T-helper 17 cell (primary cell): ENCODE results near the gene ELAVL2. TPM values are rescaled to one million over a fixed set of nuclear protein-coding genes. Genes with fewer than 3 reads are reported as not detected.

Experiments
- ATAC-seq: fragments of 150-1000 bp; cut with Tn5 transposase; 2 replicates; pipeline ENCODE4 v1.10.0; 2021; ENCODE audit warnings: mild to moderate bottlenecking, moderate library complexity
- DNase-seq, 3 donors: peaks; one replicate each; pipeline versions ENCODE4 v3.0.0 to v3.0.0-alpha.2; 2020 to 2021
- H3K9me3 ChIP-seq: one replicate; pipeline ENCODE4 v1.7.0; 2013; ENCODE audit warnings: low read length, mild to moderate bottlenecking; ENCODE audit not compliant: control insufficient read depth, poor library complexity, severe bottlenecking
- H3K27ac Mint-ChIP-seq: one replicate; pipeline ENCODE4 v1.8.0; 2022; ENCODE audit warnings: mild to moderate bottlenecking, moderate library complexity, mixed read lengths
- H3K27me3 Mint-ChIP-seq: one replicate; pipeline ENCODE4 v1.8.0; 2022; ENCODE audit warnings: mixed read lengths
- H3K36me3 Mint-ChIP-seq: one replicate; pipeline ENCODE4 v1.8.0; 2022; ENCODE audit warnings: low read depth, mixed read lengths
- H3K4me1 Mint-ChIP-seq: one replicate; pipeline ENCODE4 v1.8.0; 2022; ENCODE audit warnings: mild to moderate bottlenecking, mixed read lengths
- H3K4me3 Mint-ChIP-seq: one replicate; pipeline ENCODE4 v1.8.0; 2022; ENCODE audit warnings: mild to moderate bottlenecking, moderate library complexity, mixed read lengths
- total RNA-seq, 4 donors: library from RNA in 2 of 4; stranded (reverse) in 2 of 4; gene quantifications; one replicate each; pipeline ENCODE4 v1.2.3 and lab custom pipeline; 2022 to 2026

Gene ELAVL2
- total RNA-seq, 2 donors from 2014 or later, result not detected

DNA sequence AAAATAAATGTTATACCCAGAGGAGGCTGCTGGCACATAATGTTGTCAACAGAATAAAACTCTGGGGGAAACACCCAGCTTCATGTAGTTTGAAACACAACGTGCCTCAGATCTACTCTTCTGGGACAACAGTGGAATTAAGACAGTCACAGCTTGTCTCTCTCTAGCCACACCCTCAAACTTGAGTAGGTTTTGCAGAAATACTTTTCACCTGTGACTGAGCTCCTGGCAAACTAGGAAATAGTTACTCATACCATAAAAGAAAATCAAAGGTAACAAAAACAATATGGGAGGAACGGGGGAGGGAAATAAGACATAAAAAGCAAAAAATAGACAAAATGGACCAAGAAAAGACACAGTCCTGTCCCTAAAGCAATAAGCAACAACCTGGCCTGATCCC is 14.4 kb downstream of the ELAVL2 start:
- Mint-ChIP-seq H3K4me3 (no peak overlapping the region), H3K36me3 (no peaks in the 10 kb centered on the region), H3K4me1 (no peaks in the 10 kb centered on the region), H3K27ac (no peak overlapping the region), H3K27me3 (no peaks in the 10 kb centered on the region)
- H3K9me3 ChIP-seq, result no peaks in the 10 kb centered on the region
- ATAC-seq (no peak), DNase-seq (no peak)

DNA sequence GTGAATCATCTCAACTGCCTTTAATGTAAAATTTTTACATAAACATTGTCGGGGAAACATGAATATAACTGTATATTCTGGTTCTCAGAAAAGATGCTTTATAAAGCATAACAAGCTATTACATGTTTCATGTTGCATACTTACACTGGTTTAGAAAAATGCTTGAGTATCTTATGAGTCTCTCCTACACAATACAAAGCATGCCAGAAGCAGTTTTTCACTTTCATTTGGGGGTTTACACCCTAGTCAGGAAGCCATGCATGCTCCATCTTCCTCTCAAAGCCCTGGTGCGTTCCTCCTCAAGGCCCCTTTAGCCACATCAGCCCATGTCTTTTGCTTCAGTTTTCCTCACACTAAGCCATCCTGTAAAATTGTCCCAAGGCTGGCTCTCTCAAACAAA is 22.8 kb downstream of the ELAVL2 start:
- H3K9me3 ChIP-seq, result no peaks in the 10 kb centered on the region
- Mint-ChIP-seq H3K27ac (no peak overlapping the region), H3K4me3 (no peak overlapping the region), H3K27me3 (no peaks in the 10 kb centered on the region), H3K36me3 (no peaks in the 10 kb centered on the region), H3K4me1 (no peaks in the 10 kb centered on the region)
- no peak for DNase-seq
- no peak for ATAC-seq

DNA sequence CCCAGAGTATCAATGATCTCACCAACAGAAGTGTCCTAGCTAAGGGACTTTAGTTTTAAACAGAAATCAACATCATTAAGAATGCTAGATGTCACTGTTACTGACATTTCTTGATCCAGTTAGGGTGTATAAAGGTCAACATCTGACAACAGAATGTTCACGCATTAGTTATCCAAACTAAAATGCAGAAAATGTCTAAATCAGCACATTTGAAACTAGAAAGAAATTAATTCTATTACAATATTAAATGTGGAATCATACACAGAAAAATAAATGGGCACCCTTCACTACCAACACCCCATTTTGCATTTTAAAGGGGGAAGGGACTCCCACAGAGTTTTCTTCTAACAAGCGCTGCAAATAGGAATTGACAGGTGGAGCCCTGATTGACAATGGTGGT is 24.5 kb downstream of the ELAVL2 start:
- no peak overlapping the region for H3K27ac Mint-ChIP-seq
- ATAC-seq, result no peak
- no peaks in the 10 kb centered on the region for H3K9me3 ChIP-seq
- no peaks in the 10 kb centered on the region for H3K27me3 Mint-ChIP-seq
- DNase-seq, result no peak
- no peaks in the 10 kb centered on the region for H3K4me1 Mint-ChIP-seq
- no peaks in the 10 kb centered on the region for H3K36me3 Mint-ChIP-seq
- H3K4me3 Mint-ChIP-seq, result no peak overlapping the region

DNA sequence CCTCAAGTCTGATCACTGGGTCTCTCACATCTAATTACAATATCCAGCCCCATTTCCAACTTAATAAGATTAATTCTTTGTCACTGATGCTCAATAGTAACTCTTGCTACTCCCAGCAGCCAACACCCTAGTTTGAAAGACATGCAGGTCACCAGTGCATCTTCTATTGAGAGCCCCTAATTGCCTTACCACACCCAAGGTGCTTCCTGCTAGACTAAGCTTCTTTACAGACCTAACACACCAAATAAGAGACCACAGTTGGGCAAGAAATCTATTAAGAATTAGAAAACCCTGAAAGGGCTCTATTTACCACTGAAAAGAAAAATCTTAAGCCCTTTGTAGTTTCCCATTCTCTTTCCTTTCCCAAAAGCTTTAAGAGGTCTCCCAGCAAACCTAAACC is 26.5 kb downstream of the ELAVL2 start:
- ATAC-seq (no peak), DNase-seq (no peak)
- H3K9me3 ChIP-seq, result no peaks in the 10 kb centered on the region
- no peak overlapping the region for H3K27ac Mint-ChIP-seq
- no peaks in the 10 kb centered on the region for H3K36me3 Mint-ChIP-seq
- no peaks in the 10 kb centered on the region for H3K4me1 Mint-ChIP-seq
- H3K4me3 Mint-ChIP-seq, result no peak overlapping the region
- no peaks in the 10 kb centered on the region for H3K27me3 Mint-ChIP-seq

DNA sequence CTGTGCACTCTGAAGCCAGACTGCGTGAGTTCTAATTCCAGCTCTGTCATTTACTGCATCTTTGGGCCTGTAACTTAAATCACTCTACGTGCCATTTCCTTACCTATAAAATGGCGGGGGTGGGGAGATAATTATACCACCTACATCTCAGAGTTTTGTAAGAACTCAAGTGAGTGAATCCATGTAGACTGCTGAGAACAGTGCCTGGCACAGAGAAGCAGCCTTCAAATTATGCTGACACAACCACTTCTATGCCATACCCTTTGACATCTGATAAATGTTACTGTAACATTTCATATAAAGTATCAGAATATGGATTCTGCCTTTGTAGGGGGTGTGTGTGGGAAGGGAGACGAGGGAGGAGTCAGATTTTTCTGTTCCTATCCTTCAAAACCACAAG is 27.7 kb downstream of the ELAVL2 start:
- Mint-ChIP-seq H3K36me3 (no peaks in the 10 kb centered on the region), H3K27me3 (no peaks in the 10 kb centered on the region), H3K4me3 (no peak overlapping the region), H3K27ac (no peak overlapping the region), H3K4me1 (no peaks in the 10 kb centered on the region)
- ATAC-seq (no peak), DNase-seq (no peak)
- no peaks in the 10 kb centered on the region for H3K9me3 ChIP-seq

DNA sequence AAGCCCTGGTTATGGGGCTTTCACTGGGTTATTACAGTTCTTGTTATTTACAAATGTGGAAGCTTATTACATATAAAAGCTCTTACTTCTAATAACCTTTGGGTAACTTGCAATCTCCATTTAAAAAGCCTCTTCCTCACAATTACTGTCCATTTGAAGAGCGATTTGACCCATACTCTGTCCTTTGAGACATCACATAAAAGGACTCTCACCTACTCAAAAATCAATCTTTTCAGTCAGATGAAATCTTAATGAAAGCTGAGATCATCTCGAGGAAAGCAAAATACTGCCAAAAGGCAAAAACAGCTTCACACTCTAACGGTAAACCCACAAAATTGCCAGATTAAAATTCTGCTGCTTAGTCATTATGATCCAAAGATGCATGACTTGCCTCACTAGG is 29.8 kb downstream of the ELAVL2 start:
- H3K27me3 Mint-ChIP-seq, result no peaks in the 10 kb centered on the region
- H3K27ac Mint-ChIP-seq, result no peak overlapping the region

DNA sequence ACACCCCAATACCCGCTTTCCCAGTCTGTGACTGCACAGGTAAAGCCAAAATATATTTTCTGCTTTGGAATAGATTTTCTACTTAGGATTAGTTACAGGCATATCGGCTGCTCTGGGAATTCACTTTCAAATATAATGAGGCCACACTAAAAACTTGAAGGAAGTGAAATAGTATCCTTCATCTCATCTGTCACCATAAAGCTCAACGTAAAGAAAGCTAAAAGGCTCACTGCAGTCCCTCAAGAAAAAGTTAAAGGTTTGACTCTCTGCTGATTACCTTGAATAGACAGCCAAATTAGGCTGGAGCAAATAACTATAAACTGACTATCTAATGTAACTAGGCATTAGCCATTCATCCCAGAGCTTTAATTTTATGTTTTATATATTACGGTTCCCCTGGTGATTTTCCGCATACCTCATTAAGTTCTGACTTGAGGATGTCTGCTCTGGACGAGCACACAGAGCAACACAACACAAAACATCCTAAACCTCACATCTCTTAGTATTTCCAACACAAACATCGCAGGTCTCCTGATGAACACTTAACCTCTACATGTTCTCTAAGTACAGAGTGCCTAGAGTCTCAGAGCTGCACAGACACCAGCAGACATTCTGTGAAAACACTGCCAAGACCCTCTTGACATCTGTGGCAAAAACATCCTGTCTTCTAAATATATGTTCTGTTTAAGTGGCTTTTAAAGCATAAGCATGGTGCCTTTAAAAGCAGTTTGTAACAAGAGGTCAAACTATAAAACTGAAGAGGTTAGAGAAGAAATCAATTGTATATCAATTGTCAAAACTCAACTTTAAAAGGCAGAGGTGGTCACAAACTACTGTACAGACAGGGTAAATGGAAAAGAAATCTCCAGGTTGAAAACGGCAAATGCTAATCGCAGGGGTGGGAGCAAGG is 35.4 kb downstream of the ELAVL2 start:
- Mint-ChIP-seq H3K27me3 (no peaks in the 10 kb centered on the region), H3K36me3 (no peaks in the 10 kb centered on the region), H3K4me1 (no peaks in the 10 kb centered on the region), H3K27ac (no peak overlapping the region), H3K4me3 (no peak overlapping the region)
- DNase-seq (no peak), ATAC-seq (no peak)
- peaks cover 2% of the 10 kb centered on the region for H3K9me3 ChIP-seq

More for the DNA sequence above, 29.8 kb downstream of the ELAVL2 start:
- Mint-ChIP-seq H3K4me3 (no peak overlapping the region), H3K36me3 (no peaks in the 10 kb centered on the region), H3K4me1 (no peaks in the 10 kb centered on the region)
- DNase-seq, result no peak
- no peak for ATAC-seq
- peaks cover 2% of the 10 kb centered on the region for H3K9me3 ChIP-seq

DNA sequence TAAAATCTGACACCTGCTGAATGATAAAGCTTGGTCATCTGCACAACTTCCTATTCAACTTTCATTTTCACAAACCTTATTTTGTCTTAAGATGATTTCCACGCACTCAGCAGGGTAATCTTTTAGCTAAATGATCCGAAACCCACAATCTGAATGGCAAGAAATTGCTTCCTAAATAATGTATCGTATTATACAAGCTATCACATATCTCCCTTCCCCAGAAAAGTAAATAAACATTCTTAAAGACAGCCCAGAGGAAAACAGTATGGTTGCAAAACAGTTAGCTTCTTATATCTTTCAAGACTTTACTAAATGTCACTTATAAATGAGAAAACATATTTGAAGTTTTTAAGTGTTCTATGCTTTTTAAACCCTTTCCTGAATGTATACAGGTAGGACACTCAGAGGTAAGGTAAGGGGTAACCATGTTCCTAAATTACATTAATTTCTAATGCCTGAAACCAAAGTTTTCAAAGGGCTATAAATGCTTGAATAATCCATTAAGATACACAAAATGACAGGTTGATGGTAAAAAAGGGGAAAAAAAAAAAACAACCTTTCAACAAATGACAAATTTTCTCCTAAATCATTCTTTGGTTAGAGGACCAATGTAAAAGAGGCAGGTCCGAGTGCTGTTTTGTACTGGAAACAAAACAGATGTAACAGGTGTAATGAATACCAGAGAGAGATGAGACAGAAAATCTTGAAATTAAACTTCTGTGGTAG is 36.3 kb downstream of the ELAVL2 start:
- Mint-ChIP-seq H3K27me3 (no peaks in the 10 kb centered on the region), H3K27ac (no peak overlapping the region), H3K4me1 (no peaks in the 10 kb centered on the region), H3K4me3 (no peak overlapping the region), H3K36me3 (no peaks in the 10 kb centered on the region)
- H3K9me3 ChIP-seq, result peaks cover 2% of the 10 kb centered on the region
- DNase-seq (no peak), ATAC-seq (no peak)

DNA sequence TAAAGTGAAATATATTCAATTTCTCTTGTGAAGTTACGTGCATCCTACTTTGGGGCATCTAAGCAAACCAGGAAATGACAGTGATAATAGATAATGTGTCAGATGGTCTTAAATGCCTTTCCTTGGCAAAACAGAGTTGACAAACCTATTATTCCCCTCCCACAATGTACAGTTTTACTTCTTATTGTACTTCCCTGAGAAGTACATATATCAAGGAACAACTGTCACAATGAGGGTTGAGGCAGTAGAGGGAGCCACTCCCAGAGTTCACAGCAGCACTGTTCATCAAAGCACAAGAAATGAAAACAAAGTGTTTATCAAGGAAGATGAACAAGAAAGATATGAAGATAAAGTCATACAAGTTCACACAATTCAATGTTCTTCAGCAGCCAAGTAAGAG is 41.1 kb downstream of the ELAVL2 start:
- H3K36me3 Mint-ChIP-seq, result no peaks in the 10 kb centered on the region
- no peak overlapping the region for H3K27ac Mint-ChIP-seq
- no peaks in the 10 kb centered on the region for H3K4me1 Mint-ChIP-seq
- no peaks in the 10 kb centered on the region for H3K9me3 ChIP-seq
- H3K27me3 Mint-ChIP-seq, result no peaks in the 10 kb centered on the region
- no peak overlapping the region for H3K4me3 Mint-ChIP-seq
- ATAC-seq (no peak), DNase-seq (no peak)

DNA sequence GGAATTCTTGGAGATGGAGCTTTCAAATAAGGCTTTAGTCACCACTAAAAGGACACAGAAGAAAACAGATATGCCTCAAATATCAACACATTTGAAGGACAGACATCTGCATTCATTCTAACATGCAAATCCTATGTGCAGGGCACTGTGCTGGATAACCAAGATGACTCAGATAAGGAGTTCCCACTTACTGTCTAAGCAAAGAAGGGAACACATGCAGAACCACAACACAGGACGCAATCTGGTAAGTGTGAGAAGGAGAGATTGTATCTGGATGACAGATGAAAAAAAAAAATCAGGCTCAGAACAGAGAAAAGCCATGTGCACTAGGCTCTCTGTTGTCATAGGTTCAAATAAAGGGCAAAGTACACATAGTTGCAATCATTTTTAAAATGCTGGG is 42.5 kb downstream of the ELAVL2 start:
- no peaks in the 10 kb centered on the region for H3K36me3 Mint-ChIP-seq
- H3K27me3 Mint-ChIP-seq, result no peaks in the 10 kb centered on the region
- H3K27ac Mint-ChIP-seq, result no peak overlapping the region
- ATAC-seq (no peak), DNase-seq (no peak)
- H3K9me3 ChIP-seq, result no peaks in the 10 kb centered on the region
- no peaks in the 10 kb centered on the region for H3K4me1 Mint-ChIP-seq
- no peak overlapping the region for H3K4me3 Mint-ChIP-seq

DNA sequence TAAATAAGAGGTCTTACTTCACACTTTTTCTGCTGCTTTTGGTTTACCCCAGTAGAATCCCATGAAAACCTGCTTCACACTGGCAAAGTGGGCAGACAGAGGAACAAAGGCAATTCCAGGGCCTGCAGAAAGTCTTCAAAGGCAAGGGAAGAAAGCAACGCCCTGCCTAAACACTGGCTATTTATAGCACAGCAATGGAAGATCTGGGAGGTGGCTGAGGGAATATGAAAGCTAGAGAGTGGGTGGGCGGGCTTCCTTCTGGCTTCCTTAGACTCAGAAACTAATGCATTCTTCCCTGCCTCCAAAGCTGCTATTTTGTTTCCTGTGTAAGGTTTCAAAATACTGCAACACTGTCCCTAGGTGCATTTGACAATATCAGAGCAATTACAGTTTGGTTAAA is 46.8 kb downstream of the ELAVL2 start:
- no peak for DNase-seq
- no peak overlapping the region for H3K4me3 Mint-ChIP-seq
- H3K27me3 Mint-ChIP-seq, result no peaks in the 10 kb centered on the region
- no peaks in the 10 kb centered on the region for H3K9me3 ChIP-seq
- no peak for ATAC-seq
- no peaks in the 10 kb centered on the region for H3K36me3 Mint-ChIP-seq
- no peaks in the 10 kb centered on the region for H3K4me1 Mint-ChIP-seq
- no peak overlapping the region for H3K27ac Mint-ChIP-seq

DNA sequence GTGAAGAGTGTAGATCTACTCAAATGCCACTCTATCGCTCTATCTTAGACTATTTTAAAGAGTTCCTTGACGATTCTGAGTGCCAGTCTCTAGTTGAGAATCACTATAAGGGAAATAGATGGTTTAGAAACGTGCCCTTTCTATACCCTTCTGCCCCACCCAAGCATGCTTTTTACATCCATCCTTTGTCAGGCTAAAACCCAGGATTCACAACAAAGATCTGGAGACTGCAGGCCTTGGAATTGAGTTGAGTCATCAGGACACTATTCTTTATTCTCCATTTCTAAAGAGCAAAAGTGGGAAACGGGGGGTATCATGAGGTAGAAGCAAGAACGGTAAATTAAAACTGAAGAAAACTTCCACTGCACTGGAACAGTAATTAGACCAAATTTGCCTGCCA is 48.7 kb downstream of the ELAVL2 start:
- DNase-seq, result no peak
- Mint-ChIP-seq H3K27me3 (no peaks in the 10 kb centered on the region), H3K27ac (no peak overlapping the region), H3K36me3 (no peaks in the 10 kb centered on the region), H3K4me1 (no peaks in the 10 kb centered on the region), H3K4me3 (no peak overlapping the region)
- no peak for ATAC-seq
- no peaks in the 10 kb centered on the region for H3K9me3 ChIP-seq

DNA sequence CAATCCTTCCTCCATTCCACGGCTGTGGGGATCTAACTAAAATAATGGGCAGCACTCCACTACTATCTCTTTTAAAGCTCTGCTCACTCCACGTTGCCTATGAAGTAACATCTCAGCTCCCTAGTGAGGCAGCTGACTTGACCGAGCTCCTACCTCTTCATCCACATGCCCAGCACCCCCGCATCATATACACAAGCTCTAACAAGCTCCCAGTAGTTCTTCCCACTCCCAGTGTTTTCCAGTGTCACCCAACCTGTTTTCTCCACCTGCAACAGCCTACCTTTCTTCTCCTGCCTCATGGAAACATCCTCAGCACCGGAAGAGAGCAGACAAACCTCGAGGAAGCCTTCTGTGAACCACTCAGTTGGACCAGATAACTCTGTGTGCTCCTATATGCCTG is 50.5 kb downstream of the ELAVL2 start:
- no peak overlapping the region for H3K27ac Mint-ChIP-seq
- no peak overlapping the region for H3K4me3 Mint-ChIP-seq
- no peaks in the 10 kb centered on the region for H3K36me3 Mint-ChIP-seq
- DNase-seq (no peak), ATAC-seq (no peak)
- no peaks in the 10 kb centered on the region for H3K9me3 ChIP-seq
- H3K27me3 Mint-ChIP-seq, result no peaks in the 10 kb centered on the region
- no peaks in the 10 kb centered on the region for H3K4me1 Mint-ChIP-seq

DNA sequence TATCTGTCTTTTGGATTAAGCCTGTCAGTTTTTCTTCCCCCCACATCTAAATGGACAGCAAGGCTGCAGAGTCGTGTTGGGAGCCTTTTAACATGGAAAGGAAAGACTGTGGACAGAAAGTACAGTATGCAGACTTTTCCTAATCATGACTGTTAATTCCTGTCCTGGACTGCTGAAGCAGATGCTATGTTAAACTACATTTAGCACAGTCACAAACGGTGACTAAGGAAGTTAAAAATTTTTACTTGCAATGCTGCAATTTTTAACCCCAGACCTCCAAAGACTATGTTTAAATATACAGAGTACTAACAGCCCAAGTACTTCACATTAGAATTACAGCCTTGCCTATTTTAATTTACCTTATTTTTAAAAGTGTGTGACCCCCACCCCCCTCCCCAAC is 51.8 kb downstream of the ELAVL2 start:
- Mint-ChIP-seq H3K27me3 (no peaks in the 10 kb centered on the region), H3K4me3 (no peak overlapping the region), H3K36me3 (no peaks in the 10 kb centered on the region), H3K4me1 (no peaks in the 10 kb centered on the region), H3K27ac (no peak overlapping the region)
- DNase-seq, result no peak
- no peak for ATAC-seq
- no peaks in the 10 kb centered on the region for H3K9me3 ChIP-seq
